T-cell (primary cell): ENCODE measurements around the gene DCAF12. TPM values are rescaled to one million over a fixed set of nuclear protein-coding genes. Genes with fewer than 3 reads are reported as not detected.

ENCODE experiments used
- ATAC-seq, 4 experiments: fragments of 200-7000 bp in 3 of 4; fragments of 150-1000 bp in 1 of 4; cut with Tn5 transposase; replicated peaks in 1 of 4; 1 replicate in 3 of 4; 2 replicates in 1 of 4; pipeline ENCODE4 v1.10.0; 2021; ENCODE audit warnings: moderate library complexity in 3 of 4, mild to moderate bottlenecking in 2 of 4, moderate number of reproducible peaks in 1 of 4
- CTCF ChIA-PET, 2 donors: fragments of 300-600 bp; sonication (Branson Sonifier 250); formaldehyde crosslinking; loops; one replicate each; lab custom pipeline; 2022; ENCODE audit warnings: antibody characterized with exemption in 2 of 2; lab: Charles Lee
- POLR2A ChIA-PET, 2 donors: fragments of 300-600 bp; sonication (Branson Sonifier 250); formaldehyde crosslinking; loops; one replicate each; lab custom pipeline; 2022; ENCODE audit warnings: antibody characterized with exemption in 2 of 2; lab: Charles Lee
- DNase-seq, 35 experiments: peaks; one replicate each; pipeline versions ENCODE4 v3.0.0 to v3.0.0-alpha.2; 2013 to 2023
- H3K27ac ChIP-seq: one replicate; pipeline ENCODE4 v1.5.1; 2013; ENCODE audit warnings: low read length
- H3K27me3 ChIP-seq, 2 experiments: replicated peaks in 1 of 2; 1 replicate in 1 of 2; 2 replicates in 1 of 2; pipeline versions ENCODE4 v1.6.1 to v1.7.0; 2013; ENCODE audit warnings: low read length in 1 of 2, mixed read lengths in 1 of 2; ENCODE audit not compliant: control insufficient read depth in 2 of 2, insufficient read depth in 2 of 2; ENCODE audit errors: extremely low read depth in 1 of 2
- H3K36me3 ChIP-seq, 2 donors: 1 replicate in 1 of 2; 2 replicates in 1 of 2; pipeline versions ENCODE4 v1.6.1 to v1.7.0; 2013; ENCODE audit warnings: low read length in 1 of 2; ENCODE audit not compliant: control insufficient read depth in 2 of 2, insufficient read depth in 1 of 2; ENCODE audit errors: extremely low read depth in 1 of 2
- H3K4me1 ChIP-seq, 2 experiments: 1 replicate in 1 of 2; 2 replicates in 1 of 2; pipeline versions ENCODE4 v1.6.1 to v1.7.0; 2013; ENCODE audit warnings: low read length in 2 of 2, mixed read lengths in 1 of 2; ENCODE audit not compliant: insufficient read depth in 2 of 2, control insufficient read depth in 1 of 2; ENCODE audit errors: extremely low read depth in 1 of 2
- H3K4me3 ChIP-seq, 2 donors: 1 replicate in 1 of 2; 2 replicates in 1 of 2; pipeline versions ENCODE4 v1.5.1 to v1.7.0; 2013; ENCODE audit warnings: mild to moderate bottlenecking in 2 of 2, low read length in 1 of 2, moderate library complexity in 1 of 2; ENCODE audit not compliant: control insufficient read depth in 1 of 2; ENCODE audit errors: extremely low read depth in 1 of 2
- H3K9me3 ChIP-seq: 2 replicates; pipeline ENCODE4 v1.7.0; 2013
- H3K27ac Mint-ChIP-seq, 2 donors: one replicate each; pipeline ENCODE4 v1.8.0; 2020 to 2021; ENCODE audit warnings: mild to moderate bottlenecking in 2 of 2, mixed read lengths in 2 of 2
- H3K27me3 Mint-ChIP-seq, 2 donors: one replicate each; pipeline ENCODE4 v1.8.0; 2021 to 2022; ENCODE audit warnings: mixed read lengths in 2 of 2
- H3K36me3 Mint-ChIP-seq: one replicate; pipeline ENCODE4 v1.8.0; 2021; ENCODE audit warnings: mixed read lengths
- H3K4me1 Mint-ChIP-seq, 3 donors: one replicate each; pipeline ENCODE4 v1.8.0; 2020 to 2022; ENCODE audit warnings: mixed read lengths in 3 of 3, mild to moderate bottlenecking in 1 of 3
- H3K4me3 Mint-ChIP-seq, 3 donors: one replicate each; pipeline ENCODE4 v1.8.0; 2020 to 2022; ENCODE audit warnings: mild to moderate bottlenecking in 3 of 3, mixed read lengths in 3 of 3, moderate library complexity in 3 of 3
- H3K9me3 Mint-ChIP-seq, 3 donors: one replicate each; pipeline ENCODE4 v1.8.0; 2020 to 2022; ENCODE audit warnings: mixed read lengths in 3 of 3
- WGBS: methylation state at CpG from one replicate; pipeline ENCODE4 v1.1.5; 2013; ENCODE audit warnings: missing lambda C conversion rate; ENCODE audit not compliant: insufficient coverage; 5-methylcytosine and 5-hydroxymethylcytosine counted together
- total RNA-seq, 35 experiments: library from RNA in 6 of 35; stranded (reverse) in 6 of 35; fragments of 120-200 nt in 1 of 35; gene quantifications; one replicate each; pipeline versions ENCODE4 v1.2.1 to v1.2.4 and lab custom pipeline; 2013 to 2026

DCAF12 gene
- total RNA-seq, 5 donors from 2014 or later (not counting 1 experiment from before 2014, with no cell fraction given), result 15.5 to 29.1 (median 23.3) TPM

GRCh38 chr9:34072410-34072809 lies 54.1 kb downstream of the DCAF12 start:
- WGBS, result 100% methylated on average over 1 of the region's 2 CpGs
- H3K9me3 ChIP-seq, result no peaks in the 10 kb centered on the region
- CTCF ChIA-PET, result interaction anchor here in 1 of 2 donors (0.6 kb wide), 1 partner anchor 55 kb away, joined by 3 read pairs; no protein-coding TSS in a partner anchor
- POLR2A ChIA-PET, result interaction anchor here (0.6 to 0.7 kb wide), 2 partner anchors 80 to 258 kb away, joined by 3 to 7 read pairs; no protein-coding TSS in a partner anchor
- no peaks in the 10 kb centered on the region for H3K27me3 Mint-ChIP-seq
- peaks cover 0 to 9% of the 10 kb centered on the region in 2 experiments for H3K4me1 ChIP-seq
- no peaks in the 10 kb centered on the region for H3K9me3 Mint-ChIP-seq
- no peak overlapping the region for H3K27ac Mint-ChIP-seq
- H3K4me3 Mint-ChIP-seq, result no peak overlapping the region
- H3K36me3 Mint-ChIP-seq, result no peaks in the 10 kb centered on the region
- H3K4me1 Mint-ChIP-seq, result peaks cover 0 to 5% (median 1%) of the 10 kb centered on the region in 3 donors
- no peaks in the 10 kb centered on the region for H3K36me3 ChIP-seq
- H3K27ac ChIP-seq, result no peak overlapping the region
- H3K27me3 ChIP-seq, result no peaks in the 10 kb centered on the region
- no peak for ATAC-seq
- DNase-seq, result no peak
- H3K4me3 ChIP-seq, result no peak overlapping the region

- 90% methylated on average over 2 of the region's 5 CpGs for WGBS
- no peak for ATAC-seq
- ChIA-PET POLR2A (no interaction called here), CTCF (interaction anchor here in 1 of 2 donors (0.6 kb wide), 2 partner anchors 53 to 92 kb away, joined by 4 to 9 read pairs; no protein-coding TSS in a partner anchor)
- H3K4me3 Mint-ChIP-seq, result no peak overlapping the region
- H3K36me3 Mint-ChIP-seq, result no peaks in the 10 kb centered on the region
- peaks cover 0 to 5% (median 1%) of the 10 kb centered on the region in 3 donors for H3K4me1 Mint-ChIP-seq
- no peak for DNase-seq
- H3K4me1 ChIP-seq, result peaks cover 0 to 9% of the 10 kb centered on the region in 2 experiments
- H3K9me3 ChIP-seq, result no peaks in the 10 kb centered on the region
- H3K9me3 Mint-ChIP-seq, result no peaks in the 10 kb centered on the region
- H3K27me3 Mint-ChIP-seq, result no peaks in the 10 kb centered on the region
- no peak overlapping the region for H3K27ac ChIP-seq
- H3K27me3 ChIP-seq, result no peaks in the 10 kb centered on the region
- H3K36me3 ChIP-seq, result no peaks in the 10 kb centered on the region
- H3K4me3 ChIP-seq, result no peak overlapping the region
- no peak overlapping the region for H3K27ac Mint-ChIP-seq
Observed at GRCh38 chr9:34070606-34071324, 55.7 kb downstream of the DCAF12 start.

GRCh38 chr9:34069831-34070230 lies 56.7 kb downstream of the DCAF12 start:
- Histone ChIP-seq H3K4me1 (peaks cover 0 to 9% of the 10 kb centered on the region in 2 experiments), H3K9me3 (no peaks in the 10 kb centered on the region), H3K27ac (no peak overlapping the region), H3K36me3 (no peaks in the 10 kb centered on the region), H3K4me3 (no peak overlapping the region), H3K27me3 (no peaks in the 10 kb centered on the region)
- DNase-seq, result no peak
- ChIA-PET CTCF (interaction anchor here in 1 of 2 donors (1.0 kb wide), 1 partner anchor 256 kb away, joined by 4 read pairs; no protein-coding TSS in a partner anchor), POLR2A (no interaction called here)
- 83% methylated on average over 2 of the region's 6 CpGs for WGBS
- no peaks in the 10 kb centered on the region for H3K27me3 Mint-ChIP-seq
- no peaks in the 10 kb centered on the region for H3K36me3 Mint-ChIP-seq
- H3K4me3 Mint-ChIP-seq, result no peak overlapping the region
- ATAC-seq, result no peak
- H3K4me1 Mint-ChIP-seq, result peaks cover 0 to 5% (median 1%) of the 10 kb centered on the region in 3 donors
- H3K27ac Mint-ChIP-seq, result no peak overlapping the region
- H3K9me3 Mint-ChIP-seq, result no peaks in the 10 kb centered on the region

- Histone ChIP-seq H3K4me1 (peaks cover 0 to 9% of the 10 kb centered on the region in 2 experiments), H3K36me3 (no peaks in the 10 kb centered on the region), H3K9me3 (no peaks in the 10 kb centered on the region), H3K27me3 (no peaks in the 10 kb centered on the region), H3K27ac (no peak overlapping the region), H3K4me3 (no peak overlapping the region)
- DNase-seq, result no peak
- H3K9me3 Mint-ChIP-seq, result no peaks in the 10 kb centered on the region
- CTCF ChIA-PET, result no interaction called here
- H3K27me3 Mint-ChIP-seq, result no peaks in the 10 kb centered on the region
- no peaks in the 10 kb centered on the region for H3K36me3 Mint-ChIP-seq
- no peak overlapping the region for H3K27ac Mint-ChIP-seq
- H3K4me1 Mint-ChIP-seq, result peaks cover 0 to 5% (median 0%) of the 10 kb centered on the region in 3 donors
- POLR2A ChIA-PET, result no interaction called here
- no CpG with 5 or more reads among the region's 3 CpGs for WGBS
- ATAC-seq, result no peak
- no peak overlapping the region for H3K4me3 Mint-ChIP-seq
Observed at GRCh38 chr9:34065541-34065940, 61.0 kb downstream of the DCAF12 start.

GRCh38 chr9:34059954-34060353 lies 66.5 kb downstream of the DCAF12 start:
- POLR2A ChIA-PET, result no interaction called here
- no peaks in the 10 kb centered on the region for H3K36me3 Mint-ChIP-seq
- H3K27ac ChIP-seq, result no peak overlapping the region
- H3K4me3 ChIP-seq, result no peak overlapping the region
- CTCF ChIA-PET, result no interaction called here
- no peaks in the 10 kb centered on the region for H3K9me3 ChIP-seq
- no peak overlapping the region for H3K27ac Mint-ChIP-seq
- H3K36me3 ChIP-seq, result no peaks in the 10 kb centered on the region
- no peaks in the 10 kb centered on the region for H3K9me3 Mint-ChIP-seq
- no peak overlapping the region for H3K4me3 Mint-ChIP-seq
- H3K4me1 Mint-ChIP-seq, result no peaks in the 10 kb centered on the region
- ATAC-seq (no peak), DNase-seq (no peak)
- peaks cover 0 to 2% of the 10 kb centered on the region in 2 experiments for H3K27me3 ChIP-seq
- no peaks in the 10 kb centered on the region for H3K27me3 Mint-ChIP-seq
- no peaks in the 10 kb centered on the region for H3K4me1 ChIP-seq
- no CpG with 5 or more reads among the region's 3 CpGs for WGBS

GRCh38 chr9:34059281-34059680 lies 67.2 kb downstream of the DCAF12 start:
- Mint-ChIP-seq H3K9me3 (no peaks in the 10 kb centered on the region), H3K27me3 (no peaks in the 10 kb centered on the region), H3K4me1 (no peaks in the 10 kb centered on the region), H3K27ac (no peak overlapping the region), H3K4me3 (no peak overlapping the region), H3K36me3 (no peaks in the 10 kb centered on the region)
- no peak overlapping the region for H3K27ac ChIP-seq
- H3K9me3 ChIP-seq, result no peaks in the 10 kb centered on the region
- no peak for ATAC-seq
- ChIA-PET CTCF (no interaction called here), POLR2A (interaction anchor here in 1 of 2 donors (0.6 kb wide), 1 partner anchor 59 kb away, joined by 5 read pairs; no protein-coding TSS in a partner anchor)
- DNase-seq, result no peak
- no peak overlapping the region for H3K4me3 ChIP-seq
- no peaks in the 10 kb centered on the region for H3K36me3 ChIP-seq
- no CpG with 5 or more reads among the region's 3 CpGs for whole genome bisulfite sequencing
- H3K4me1 ChIP-seq, result no peaks in the 10 kb centered on the region
- peaks cover 0 to 2% of the 10 kb centered on the region in 2 experiments for H3K27me3 ChIP-seq
